ES-I3 (cell line): ENCODE results near the gene YAE1.

Experiments
- H3K36me3 ChIP-seq: 2 replicates; pipeline ENCODE4 v1.6.1; 2013; ENCODE audit warnings: mild to moderate bottlenecking, low read length, control low read depth, moderate library complexity; ENCODE audit not compliant: insufficient read depth
- H3K4me1 ChIP-seq: 2 replicates; pipeline ENCODE4 v1.6.1; 2013; ENCODE audit warnings: mild to moderate bottlenecking, control low read depth, low read length; ENCODE audit not compliant: insufficient read depth
- H3K9ac ChIP-seq: 2 replicates; pipeline ENCODE4 v1.6.1; 2013; ENCODE audit warnings: low read depth, mild to moderate bottlenecking, low read length, moderate library complexity
- H3K9me3 ChIP-seq: 2 replicates; pipeline ENCODE4 v1.6.1; 2013; ENCODE audit warnings: mild to moderate bottlenecking, low read length, moderate library complexity; ENCODE audit not compliant: control insufficient read depth, insufficient read depth

YAE1 gene

GRCh38 chr7:39567294-39567693, 1.1 kb downstream of the YAE1 start:
- peak overlapping the region; percentile 84; the same call in 1 of the 2 replicates for H3K9ac ChIP-seq
- no peaks in the 10 kb centered on the region for H3K9me3 ChIP-seq
- no peaks in the 10 kb centered on the region; the same call in 1 of the 2 replicates for H3K4me1 ChIP-seq
- no peaks in the 10 kb centered on the region for H3K36me3 ChIP-seq

GRCh38 chr7:39574673-39575349, 8.6 kb downstream of the YAE1 start:
- peaks cover 2% of the 10 kb centered on the region for H3K36me3 ChIP-seq
- no peaks in the 10 kb centered on the region for H3K9me3 ChIP-seq
- H3K9ac ChIP-seq, result no peak overlapping the region
- no peaks in the 10 kb centered on the region for H3K4me1 ChIP-seq

GRCh38 chr7:39577229-39577874, 11.1 kb downstream of the YAE1 start:
- no peaks in the 10 kb centered on the region for H3K9me3 ChIP-seq
- H3K9ac ChIP-seq, result no peak overlapping the region
- H3K4me1 ChIP-seq, result 0 out of 2 replicates have a peak, but pooled peaks cover 3% of the 10 kb centered on the region
- peaks cover 1% of the 10 kb centered on the region for H3K36me3 ChIP-seq

GRCh38 chr7:39580149-39580874, 14.1 kb downstream of the YAE1 start:
- Histone ChIP-seq H3K4me1 (peaks cover 16% of the 10 kb centered on the region), H3K9me3 (no peaks in the 10 kb centered on the region), H3K36me3 (no peaks in the 10 kb centered on the region), H3K9ac (no peak overlapping the region)

GRCh38 chr7:39582536-39582935, 16.3 kb downstream of the YAE1 start:
- no peak overlapping the region for H3K9ac ChIP-seq
- H3K36me3 ChIP-seq, result no peaks in the 10 kb centered on the region
- H3K4me1 ChIP-seq, result peaks cover 16% of the 10 kb centered on the region
- no peaks in the 10 kb centered on the region for H3K9me3 ChIP-seq

- Histone ChIP-seq H3K9ac (no peak overlapping the region), H3K9me3 (no peaks in the 10 kb centered on the region), H3K4me1 (peaks cover 16% of the 10 kb centered on the region), H3K36me3 (no peaks in the 10 kb centered on the region)
Observed at GRCh38 chr7:39583539-39583938, 17.3 kb downstream of the YAE1 start.

GRCh38 chr7:39587393-39587792, 21.2 kb downstream of the YAE1 start:
- Histone ChIP-seq H3K9ac (no peak overlapping the region), H3K36me3 (no peaks in the 10 kb centered on the region), H3K9me3 (no peaks in the 10 kb centered on the region), H3K4me1 (peaks cover 13% of the 10 kb centered on the region)

- Histone ChIP-seq H3K36me3 (no peaks in the 10 kb centered on the region), H3K9ac (no peak overlapping the region), H3K9me3 (no peaks in the 10 kb centered on the region), H3K4me1 (peaks cover 9% of the 10 kb centered on the region)
Observed at GRCh38 chr7:39588416-39588815, 22.2 kb downstream of the YAE1 start.

GRCh38 chr7:39589323-39590111, 23.3 kb downstream of the YAE1 start:
- H3K9me3 ChIP-seq, result no peaks in the 10 kb centered on the region
- no peaks in the 10 kb centered on the region for H3K4me1 ChIP-seq
- H3K36me3 ChIP-seq, result no peaks in the 10 kb centered on the region
- no peak overlapping the region for H3K9ac ChIP-seq

GRCh38 chr7:39592586-39592985, 26.4 kb downstream of the YAE1 start:
- Histone ChIP-seq H3K9ac (no peak overlapping the region), H3K9me3 (no peaks in the 10 kb centered on the region)

GRCh38 chr7:39594988-39595620, 28.9 kb downstream of the YAE1 start:
- Histone ChIP-seq H3K4me1 (no peaks in the 10 kb centered on the region), H3K9ac (no peak overlapping the region), H3K36me3 (no peaks in the 10 kb centered on the region), H3K9me3 (no peaks in the 10 kb centered on the region)

More at GRCh38 chr7:39592586-39592985, 26.4 kb downstream of the YAE1 start:
- H3K36me3 ChIP-seq, result no peaks in the 10 kb centered on the region
- H3K4me1 ChIP-seq, result no peaks in the 10 kb centered on the region

- Histone ChIP-seq H3K9ac (no peak overlapping the region), H3K36me3 (no peaks in the 10 kb centered on the region), H3K4me1 (no peaks in the 10 kb centered on the region), H3K9me3 (no peaks in the 10 kb centered on the region)
Observed at GRCh38 chr7:39602351-39602750, 36.1 kb downstream of the YAE1 start.

GRCh38 chr7:39603924-39604323, 37.7 kb downstream of the YAE1 start:
- no peaks in the 10 kb centered on the region for H3K36me3 ChIP-seq
- H3K4me1 ChIP-seq, result no peaks in the 10 kb centered on the region
- H3K9ac ChIP-seq, result no peak overlapping the region
- H3K9me3 ChIP-seq, result no peaks in the 10 kb centered on the region

GRCh38 chr7:39605087-39605486, 38.9 kb downstream of the YAE1 start:
- Histone ChIP-seq H3K4me1 (no peaks in the 10 kb centered on the region), H3K36me3 (no peaks in the 10 kb centered on the region), H3K9ac (no peak overlapping the region), H3K9me3 (no peaks in the 10 kb centered on the region)
